GM10847 (cell line): ENCODE results near the gene PA2G4.
A peak's percentile ranks its signal among the peaks of the same experiment; 100 is the strongest.

ENCODE experiments used
- POLR2A ChIP-seq: IDR thresholded peaks from 2 replicates; pipeline ENCODE4 v1.6.1; 2011; ENCODE audit not compliant: insufficient read length; ENCODE audit errors: extremely low read depth

PA2G4 gene

DNA sequence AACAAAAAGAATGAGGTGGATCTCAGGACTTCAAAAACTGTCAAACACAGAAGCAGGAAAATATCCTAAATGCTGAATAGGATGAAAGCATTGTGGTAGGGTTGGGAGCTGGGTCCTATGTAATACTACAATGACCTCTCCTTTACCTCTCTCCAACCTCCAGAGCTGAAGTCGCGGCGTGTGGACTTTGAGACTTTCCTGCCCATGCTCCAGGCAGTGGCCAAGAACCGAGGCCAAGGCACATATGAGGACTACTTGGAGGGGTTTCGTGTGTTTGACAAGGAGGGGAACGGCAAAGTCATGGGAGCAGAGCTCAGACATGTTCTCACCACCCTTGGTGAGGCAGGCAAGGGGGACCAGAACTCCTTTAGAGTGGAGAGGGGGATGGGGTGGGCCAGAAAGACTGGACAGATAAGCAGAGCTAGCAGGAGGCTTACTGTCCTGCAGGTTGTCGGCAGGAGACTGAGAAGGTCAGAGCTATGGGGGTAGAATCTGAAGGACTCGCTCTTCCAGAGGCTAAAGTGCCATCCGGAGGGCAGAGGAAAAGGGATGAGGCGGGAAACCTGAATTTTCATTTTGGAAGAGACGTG is 51.0 kb downstream of the PA2G4 start:
- TF ChIP-seq POLR2A, result no peak

DNA sequence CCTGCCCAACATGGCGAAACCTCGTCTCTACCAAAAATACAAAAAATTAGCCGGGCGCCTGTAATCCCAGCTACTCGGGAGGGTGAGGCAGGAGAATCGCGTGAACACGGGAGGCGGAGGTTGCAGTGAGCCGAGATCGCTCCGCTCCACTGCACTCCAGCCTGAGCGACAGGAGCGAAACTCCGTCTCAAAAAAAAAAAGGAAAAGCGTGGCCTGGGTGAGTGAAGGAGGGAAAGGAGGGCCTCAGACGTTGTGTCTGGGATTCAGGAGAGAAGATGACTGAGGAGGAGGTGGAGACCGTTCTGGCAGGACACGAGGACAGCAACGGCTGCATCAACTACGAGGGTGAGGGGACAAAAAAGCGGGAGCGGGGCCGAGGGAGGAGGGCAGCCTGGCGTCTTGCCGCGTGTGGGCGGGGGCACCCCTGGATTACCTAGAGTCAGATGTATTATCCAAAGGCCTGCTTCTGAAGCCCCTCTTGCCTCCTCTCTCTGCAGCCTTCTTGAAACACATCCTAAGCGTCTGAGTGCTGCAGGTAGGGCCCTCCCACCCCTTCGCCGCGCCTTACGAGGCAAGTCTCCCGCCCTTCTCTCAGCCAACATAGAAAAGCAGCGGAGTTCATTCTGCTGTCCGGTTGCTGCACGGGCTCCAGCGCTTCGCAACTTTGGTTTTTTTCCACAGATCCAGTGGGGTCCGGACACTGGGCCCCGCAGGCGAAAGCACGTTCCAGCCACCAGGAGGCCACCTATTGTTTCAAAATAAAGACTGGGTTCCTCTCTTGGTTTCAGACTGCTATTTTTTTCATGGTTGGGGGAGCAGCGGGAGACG is 53.1 kb downstream of the PA2G4 start:
- peak; percentile 17 for TF ChIP-seq POLR2A

DNA sequence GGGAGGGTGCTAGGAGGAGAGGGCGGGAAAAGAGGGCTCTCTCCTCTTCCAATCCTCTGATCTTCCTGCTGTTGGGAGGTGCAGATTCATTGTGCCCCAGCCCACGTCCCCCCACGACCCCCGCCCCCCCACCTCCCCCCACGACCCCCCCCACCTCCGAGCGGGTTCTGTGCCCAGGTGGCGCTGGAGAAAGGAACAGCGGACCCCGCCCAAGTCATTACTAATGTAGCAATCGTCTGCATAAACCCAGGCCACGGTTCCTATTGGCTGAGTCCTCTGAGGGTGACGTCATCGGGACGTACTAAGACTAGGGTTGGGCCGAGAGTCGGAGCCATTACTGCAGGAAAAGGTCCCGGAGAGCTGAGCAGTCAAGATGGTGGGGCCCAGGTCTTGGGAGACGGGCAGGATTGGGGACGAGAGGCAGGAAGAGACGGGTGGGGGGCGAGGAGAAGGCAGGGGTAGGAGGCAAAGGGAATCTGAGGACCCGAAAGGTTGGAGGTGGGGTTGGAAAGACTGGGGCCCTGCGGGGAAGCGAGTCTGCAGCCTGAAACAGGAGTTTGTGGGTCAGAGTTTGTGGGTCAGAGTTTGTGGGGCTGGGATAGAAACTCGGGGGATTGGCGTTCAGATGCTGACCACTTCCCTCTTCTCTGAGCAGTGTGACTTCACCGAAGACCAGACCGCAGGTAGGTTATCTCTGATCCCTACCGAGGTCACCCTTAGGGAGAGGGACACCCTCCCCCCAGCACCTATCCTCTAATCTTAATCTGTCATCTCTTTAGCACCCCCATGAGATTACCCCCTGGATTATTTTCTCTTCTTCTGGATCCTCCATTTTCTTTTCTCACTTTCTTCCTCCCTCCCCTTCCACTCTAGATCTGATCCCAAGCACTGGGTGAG is 53.9 kb downstream of the PA2G4 start, which contains the start of gene MYL6:
Gene MYL6, plus strand, starts transcription at position 331 of the 897 bp plus-strand sequence. Its CDS starts 43 bp downstream, at position 374.
- TF ChIP-seq POLR2A, result peak; percentile 98

DNA sequence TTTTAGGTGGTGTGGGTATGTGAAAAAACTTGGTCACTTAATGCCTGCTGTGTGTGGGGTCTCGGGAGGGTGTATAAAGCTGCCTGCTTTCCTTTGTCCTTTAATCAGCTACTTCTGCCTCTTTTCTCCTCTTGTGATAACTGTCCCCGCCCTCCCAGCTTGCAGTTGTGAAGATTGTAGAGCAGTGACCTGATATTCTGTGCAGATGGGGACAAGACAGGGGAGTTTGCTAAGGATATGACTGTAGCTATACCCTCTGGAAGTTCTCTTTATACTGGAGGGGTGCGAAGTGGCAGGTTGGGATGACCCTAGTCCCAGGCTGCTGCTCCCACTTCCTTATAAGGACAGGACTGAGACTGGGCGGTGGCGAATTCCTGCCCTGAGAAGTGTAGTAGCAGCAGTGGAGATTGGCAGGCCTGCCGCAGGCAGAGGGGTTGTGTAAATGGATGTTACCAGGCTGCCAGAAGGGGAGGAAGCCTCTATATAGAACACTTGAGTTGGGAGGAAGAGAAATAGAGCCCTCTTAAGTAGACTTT is 54.6 kb downstream of the PA2G4 start:
- no peak for TF ChIP-seq POLR2A

DNA sequence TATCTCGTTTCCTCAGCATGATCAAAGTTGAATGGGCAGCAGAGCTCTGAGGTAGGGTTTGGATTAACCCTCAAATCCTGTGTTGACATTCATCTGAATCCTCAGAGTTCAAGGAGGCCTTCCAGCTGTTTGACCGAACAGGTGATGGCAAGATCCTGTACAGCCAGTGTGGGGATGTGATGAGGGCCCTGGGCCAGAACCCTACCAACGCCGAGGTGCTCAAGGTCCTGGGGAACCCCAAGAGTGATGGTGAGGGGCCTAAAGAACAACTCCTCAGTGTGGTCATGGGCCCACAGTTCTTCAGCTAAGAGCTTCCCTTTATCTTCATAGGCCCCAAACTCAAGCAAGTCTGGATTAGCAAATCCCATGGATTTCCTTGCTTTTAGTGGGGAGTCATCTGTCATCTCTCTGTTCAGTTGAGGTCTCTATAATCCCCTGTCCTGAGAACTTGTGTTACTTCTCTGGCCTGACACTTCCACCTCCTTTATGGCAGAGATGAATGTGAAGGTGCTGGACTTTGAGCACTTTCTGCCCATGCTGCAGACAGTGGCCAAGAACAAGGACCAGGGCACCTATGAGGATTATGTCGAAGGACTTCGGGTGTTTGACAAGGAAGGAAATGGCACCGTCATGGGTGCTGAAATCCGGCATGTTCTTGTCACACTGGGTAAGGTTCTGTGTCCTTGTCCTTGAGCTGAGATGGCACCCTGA is 55.3 kb downstream of the PA2G4 start:
- TF ChIP-seq POLR2A, result no peak

DNA sequence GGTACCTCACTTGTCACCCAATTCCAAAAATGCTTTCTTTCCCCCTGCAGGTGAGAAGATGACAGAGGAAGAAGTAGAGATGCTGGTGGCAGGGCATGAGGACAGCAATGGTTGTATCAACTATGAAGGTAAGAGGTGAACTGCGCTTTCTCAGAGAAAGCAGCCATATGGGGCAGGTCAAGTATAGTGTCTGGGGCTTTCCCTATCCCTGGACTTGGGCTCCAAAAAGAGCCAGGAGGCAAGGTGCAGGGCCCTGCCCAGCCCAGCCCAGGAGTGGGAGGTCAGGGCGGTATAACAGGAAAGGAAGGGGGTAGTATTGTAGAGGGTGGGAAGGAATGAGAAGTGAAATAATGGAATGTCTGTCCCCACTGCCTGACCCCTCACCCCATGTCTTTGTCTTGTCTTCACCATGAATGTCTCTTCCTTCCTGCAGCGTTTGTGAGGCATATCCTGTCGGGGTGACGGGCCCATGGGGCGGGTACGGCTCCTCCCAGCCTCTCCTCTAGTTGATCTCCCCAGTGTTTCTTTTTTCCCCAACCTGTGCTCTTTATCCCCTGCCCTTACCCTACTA is 55.9 kb downstream of the PA2G4 start:
- peak; percentile 21 for TF ChIP-seq POLR2A

DNA sequence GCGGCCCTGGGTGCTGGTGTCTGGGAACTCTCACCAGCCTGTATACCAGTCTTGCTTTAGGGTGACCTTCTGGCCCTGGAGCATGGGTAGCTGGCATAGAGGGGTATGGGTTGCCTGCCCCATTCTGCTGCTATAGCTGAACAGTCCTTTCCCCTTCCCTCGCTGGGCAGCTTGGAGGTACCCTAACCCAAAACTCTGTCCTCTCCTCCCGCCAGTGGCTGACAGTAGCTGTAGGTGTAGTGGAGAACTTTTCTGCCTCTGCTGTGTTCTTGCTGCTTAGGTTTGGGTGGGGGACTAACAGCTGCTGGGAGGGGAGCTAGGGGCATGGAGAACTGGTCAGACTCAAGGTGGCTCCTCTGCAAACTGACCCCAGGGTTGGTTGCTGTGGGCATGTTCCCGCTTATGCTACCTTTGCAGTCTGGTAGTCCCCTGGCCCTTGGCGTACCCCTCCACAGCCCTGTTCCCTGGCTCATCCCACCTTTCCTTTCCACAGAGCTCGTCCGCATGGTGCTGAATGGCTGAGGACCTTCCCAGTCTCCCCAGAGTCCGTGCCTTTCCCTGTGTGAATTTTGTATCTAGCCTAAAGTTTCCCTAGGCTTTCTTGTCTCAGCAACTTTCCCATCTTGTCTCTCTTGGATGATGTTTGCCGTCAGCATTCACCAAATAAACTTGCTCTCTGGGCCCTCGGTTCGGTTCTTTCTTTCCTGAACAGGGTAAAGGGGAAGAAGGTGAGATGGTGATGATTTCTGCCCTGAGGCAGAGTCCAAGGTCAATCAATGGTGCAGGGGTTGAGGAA is 56.7 kb downstream of the PA2G4 start:
- no peak for TF ChIP-seq POLR2A

DNA sequence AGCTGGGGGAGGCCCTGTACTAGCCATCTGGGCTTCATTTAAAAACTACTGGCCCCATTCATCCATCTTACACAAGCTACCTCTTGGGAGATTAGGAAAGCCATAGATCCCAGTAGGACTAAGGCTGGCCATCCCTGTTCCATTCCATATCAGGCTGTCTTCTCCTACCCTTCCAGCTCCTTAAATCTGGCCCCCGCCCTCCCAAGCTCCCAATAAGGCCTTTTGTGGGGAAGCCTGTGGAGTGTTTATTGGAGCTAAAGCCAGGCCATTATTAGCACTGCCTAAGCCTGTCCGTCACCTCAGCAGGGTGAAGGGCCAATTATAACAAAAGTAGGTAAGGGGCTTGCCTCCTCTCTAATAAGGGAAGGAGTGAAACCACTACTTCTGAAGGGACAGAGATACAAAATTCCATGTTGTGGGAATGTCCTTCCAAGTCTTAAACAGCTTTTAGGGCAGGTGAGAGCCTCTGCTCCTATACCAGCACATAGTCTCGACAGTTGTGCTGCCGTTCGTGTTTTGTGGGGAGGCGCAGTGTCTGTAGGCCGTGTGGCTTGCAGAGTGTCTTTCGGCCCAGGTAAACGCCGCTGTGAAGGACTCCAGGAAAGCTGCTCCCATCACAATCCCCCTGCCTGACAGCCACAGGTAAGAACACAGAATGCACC is 57.5 kb downstream of the PA2G4 start:
- no peak for TF ChIP-seq POLR2A

DNA sequence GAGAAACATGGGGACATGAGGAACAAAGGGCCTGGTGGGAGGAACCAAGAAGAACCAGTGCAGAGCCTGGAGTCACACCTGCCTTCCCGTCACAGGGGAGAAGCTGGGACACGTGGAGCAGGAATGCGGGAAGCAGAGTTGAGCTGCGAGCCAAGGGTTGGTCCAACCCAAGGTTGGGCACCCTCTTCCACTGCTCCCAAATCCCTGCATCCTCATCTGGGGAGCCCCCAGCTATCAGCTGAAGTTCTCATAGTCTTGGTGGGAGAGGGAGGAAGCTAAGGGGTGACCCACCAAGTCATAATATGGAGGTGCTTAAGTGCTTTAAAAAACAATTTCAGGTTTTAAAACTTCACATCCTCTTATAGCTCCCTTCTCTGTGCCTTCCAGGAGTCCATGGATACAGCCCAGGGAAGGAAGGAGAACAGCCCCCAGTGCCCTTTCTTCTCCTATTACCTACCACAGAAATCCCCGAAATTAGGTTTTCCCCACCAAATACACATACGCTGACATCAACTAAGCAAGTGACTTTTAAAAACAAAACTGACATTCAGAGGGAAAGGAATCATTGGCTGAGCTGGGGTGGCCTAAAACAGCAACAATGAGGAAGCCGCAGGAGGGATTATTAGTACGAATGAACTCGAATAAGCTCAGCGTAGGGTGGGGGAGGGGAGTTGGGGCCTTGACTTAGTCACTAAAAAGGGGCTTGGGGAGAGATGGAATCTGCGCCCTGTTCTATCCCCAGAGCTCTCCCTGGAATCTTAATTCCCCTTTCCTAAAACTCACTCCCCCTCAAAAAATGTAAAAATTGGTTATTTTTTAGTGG is 58.3 kb downstream of the PA2G4 start:
- no peak for TF ChIP-seq POLR2A
